Mononuclear cell (primary cell): ENCODE measurements around the gene ANXA2R. TPM values are rescaled to one million over a fixed set of nuclear protein-coding genes. Genes with fewer than 3 reads are reported as not detected.
A peak's percentile ranks its signal among the peaks of the same experiment; 100 is the strongest.
"Not testable (repeated sequence)": the region's sequence is repeated elsewhere in the genome, so short reads cannot be mapped to it uniquely, and the experiment has no call there.

Experiments
- H3K27me3 ChIP-seq: 2 replicates; pipeline ENCODE4 v1.6.0; 2011; ENCODE audit warnings: low read length, control low read depth; ENCODE audit not compliant: insufficient read depth
- H3K4me1 ChIP-seq: 2 replicates; pipeline ENCODE4 v1.5.1; 2011; ENCODE audit warnings: mild to moderate bottlenecking, low read length, control low read depth; ENCODE audit not compliant: insufficient read depth
- H3K4me3 ChIP-seq: 2 replicates; pipeline ENCODE4 v1.5.1; 2011; ENCODE audit warnings: mild to moderate bottlenecking, low read length, moderate library complexity
- H3K9me3 ChIP-seq: 2 replicates; pipeline ENCODE4 v1.5.1; 2011; ENCODE audit warnings: low read depth, mild to moderate bottlenecking, control low read depth, low read length
- total RNA-seq: library from RNA; depleted of rRNA; stranded (reverse); fragments of >200 nt; gene quantifications from one replicate; pipeline ENCODE4 v1.2.3, GENCODE V29; 2012

Gene ANXA2R
- total RNA-seq, 1 donor, result 31.4 TPM

GRCh38 chr5:43066799-43067741 lies 27.0 kb upstream of the ANXA2R start:
- H3K4me3 ChIP-seq, result peak overlapping the region; percentile 99

GRCh38 chr5:43065948-43066798 lies 26.1 kb upstream of the ANXA2R start:
- Histone ChIP-seq H3K4me3 (peak overlapping the region; percentile 99), H3K27me3 (no peaks in the 10 kb centered on the region), H3K9me3 (no peaks in the 10 kb centered on the region), H3K4me1 (peaks cover 47% of the 10 kb centered on the region)

More at GRCh38 chr5:43066799-43067741, 27.0 kb upstream of the ANXA2R start:
- H3K27me3 ChIP-seq, result no peaks in the 10 kb centered on the region
- no peaks in the 10 kb centered on the region for H3K9me3 ChIP-seq
- H3K4me1 ChIP-seq, result peaks cover 47% of the 10 kb centered on the region

GRCh38 chr5:43065387-43065947 lies 25.3 kb upstream of the ANXA2R start:
- Histone ChIP-seq H3K4me1 (peaks cover 45% of the 10 kb centered on the region), H3K27me3 (no peaks in the 10 kb centered on the region), H3K4me3 (peak overlapping the region; percentile 99), H3K9me3 (no peaks in the 10 kb centered on the region)

- Histone ChIP-seq H3K4me3 (no peak overlapping the region), H3K27me3 (no peaks in the 10 kb centered on the region), H3K9me3 (no peaks in the 10 kb centered on the region)
Observed at GRCh38 chr5:43063721-43064171, 23.6 kb upstream of the ANXA2R start.

GRCh38 chr5:43061352-43062075 lies 21.4 kb upstream of the ANXA2R start:
- H3K27me3 ChIP-seq, result no peaks in the 10 kb centered on the region
- H3K4me3 ChIP-seq, result no peak overlapping the region
- no peaks in the 10 kb centered on the region for H3K9me3 ChIP-seq
- H3K4me1 ChIP-seq, result peaks cover 12% of the 10 kb centered on the region

More at GRCh38 chr5:43063721-43064171, 23.6 kb upstream of the ANXA2R start:
- peaks cover 28% of the 10 kb centered on the region for H3K4me1 ChIP-seq

GRCh38 chr5:43060020-43060419 lies 19.9 kb upstream of the ANXA2R start:
- not testable (repeated sequence) for H3K9me3 ChIP-seq, H3K27me3 ChIP-seq, H3K4me3 ChIP-seq
- peaks cover 12% of the 10 kb centered on the region for H3K4me1 ChIP-seq

- H3K4me3 ChIP-seq, H3K9me3 ChIP-seq, H3K4me1 ChIP-seq, H3K27me3 ChIP-seq: not testable (repeated sequence)
Observed at GRCh38 chr5:43055098-43055497, 15.0 kb upstream of the ANXA2R start.

GRCh38 chr5:43051684-43052083 lies 11.6 kb upstream of the ANXA2R start:
- no peaks in the 10 kb centered on the region for H3K4me1 ChIP-seq
- no peaks in the 10 kb centered on the region for H3K9me3 ChIP-seq
- no peak overlapping the region for H3K4me3 ChIP-seq
- no peaks in the 10 kb centered on the region for H3K27me3 ChIP-seq

GRCh38 chr5:43050384-43050783 lies 10.3 kb upstream of the ANXA2R start:
- H3K9me3 ChIP-seq, result no peaks in the 10 kb centered on the region
- H3K4me1 ChIP-seq, result no peaks in the 10 kb centered on the region

GRCh38 chr5:43049236-43049635 lies 9.1 kb upstream of the ANXA2R start:
- H3K9me3 ChIP-seq, result no peaks in the 10 kb centered on the region
- no peaks in the 10 kb centered on the region for H3K27me3 ChIP-seq
- peaks cover 8% of the 10 kb centered on the region for H3K4me1 ChIP-seq
- no peak overlapping the region for H3K4me3 ChIP-seq

More at GRCh38 chr5:43050384-43050783, 10.3 kb upstream of the ANXA2R start:
- no peaks in the 10 kb centered on the region for H3K27me3 ChIP-seq
- no peak overlapping the region for H3K4me3 ChIP-seq

- Histone ChIP-seq H3K4me1 (peaks cover 20% of the 10 kb centered on the region), H3K27me3 (no peaks in the 10 kb centered on the region), H3K9me3 (no peaks in the 10 kb centered on the region), H3K4me3 (no peak overlapping the region)
Observed at GRCh38 chr5:43046474-43046873, 6.4 kb upstream of the ANXA2R start.

- H3K4me1 ChIP-seq, result peaks cover 20% of the 10 kb centered on the region
- no peaks in the 10 kb centered on the region for H3K9me3 ChIP-seq
- H3K27me3 ChIP-seq, result no peaks in the 10 kb centered on the region
- H3K4me3 ChIP-seq, result no peak overlapping the region
Observed at GRCh38 chr5:43045236-43045635, 5.1 kb upstream of the ANXA2R start.

GRCh38 chr5:43044181-43044914 lies 4.2 kb upstream of the ANXA2R start:
- no peak overlapping the region for H3K4me3 ChIP-seq
- peaks cover 20% of the 10 kb centered on the region for H3K4me1 ChIP-seq
- no peaks in the 10 kb centered on the region for H3K27me3 ChIP-seq
- H3K9me3 ChIP-seq, result no peaks in the 10 kb centered on the region

GRCh38 chr5:43043400-43043756 lies 3.3 kb upstream of the ANXA2R start:
- Histone ChIP-seq H3K9me3 (no peaks in the 10 kb centered on the region), H3K4me3 (peak overlapping the region; percentile 70), H3K27me3 (no peaks in the 10 kb centered on the region), H3K4me1 (peaks cover 24% of the 10 kb centered on the region)
